GM19023 (cell line): ENCODE measurements around the gene ZNF462.
"Not testable (repeated sequence)": the region's sequence is repeated elsewhere in the genome, so short reads cannot be mapped to it uniquely, and the experiment has no call there.

Experiments
- ATAC-seq: cut with Tn5 transposase; IDR thresholded peaks from one replicate; pipeline ENCODE4 v1.9.1; 2021; ENCODE audit warnings: mild to moderate bottlenecking, moderate library complexity; ENCODE audit not compliant: unreplicated experiment

Gene ZNF462

DNA sequence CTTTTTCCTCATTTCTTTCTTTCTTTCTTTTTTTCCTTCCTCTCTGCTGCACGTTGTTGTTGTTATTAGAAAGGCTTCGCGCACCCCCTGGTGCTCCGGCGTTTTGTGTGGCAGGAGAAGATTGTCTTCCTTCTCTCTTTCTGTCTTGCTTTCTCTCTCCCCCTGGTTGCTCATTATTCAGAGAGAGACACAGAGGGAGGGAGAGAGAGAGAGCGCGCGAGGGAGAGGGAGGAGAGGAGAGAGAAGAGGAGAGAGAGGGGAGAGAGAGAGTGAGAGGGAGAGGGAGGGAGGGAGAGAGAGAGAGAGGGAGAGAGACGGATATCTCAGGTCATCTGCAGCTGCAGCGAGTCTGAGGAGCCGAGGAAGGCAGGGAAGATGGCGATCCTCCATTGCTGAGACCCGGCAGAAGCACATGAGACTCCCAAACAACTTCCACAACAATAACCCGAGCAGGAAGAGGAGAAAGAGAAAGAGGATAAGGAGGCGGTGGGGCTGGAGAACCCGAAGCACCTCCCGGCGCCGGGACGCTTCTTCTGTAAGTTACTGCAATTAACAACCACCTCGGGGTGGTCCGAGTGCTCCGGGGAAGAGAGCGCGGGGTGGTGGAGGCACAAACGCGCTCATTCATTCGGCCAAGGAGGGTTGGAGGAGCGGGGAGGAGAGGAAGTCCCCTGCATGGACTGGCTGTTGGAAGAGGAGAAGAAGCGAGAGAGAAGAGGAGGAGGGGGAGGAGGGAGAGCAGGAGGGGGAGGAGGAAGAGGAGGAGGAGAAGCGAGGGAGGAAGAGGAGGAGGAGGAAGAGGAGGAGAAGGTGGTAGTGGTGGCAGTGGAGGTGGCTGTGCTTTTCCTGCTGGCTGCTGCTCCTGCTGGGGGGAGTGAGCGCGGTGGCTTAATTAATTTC, at the start of gene ZNF462:
Gene ZNF462, plus strand, starts transcription at position 346 of the 900 bp plus-strand sequence. CDS start 60,218 bp downstream, outside the sequence.
- no peak for ATAC-seq

DNA sequence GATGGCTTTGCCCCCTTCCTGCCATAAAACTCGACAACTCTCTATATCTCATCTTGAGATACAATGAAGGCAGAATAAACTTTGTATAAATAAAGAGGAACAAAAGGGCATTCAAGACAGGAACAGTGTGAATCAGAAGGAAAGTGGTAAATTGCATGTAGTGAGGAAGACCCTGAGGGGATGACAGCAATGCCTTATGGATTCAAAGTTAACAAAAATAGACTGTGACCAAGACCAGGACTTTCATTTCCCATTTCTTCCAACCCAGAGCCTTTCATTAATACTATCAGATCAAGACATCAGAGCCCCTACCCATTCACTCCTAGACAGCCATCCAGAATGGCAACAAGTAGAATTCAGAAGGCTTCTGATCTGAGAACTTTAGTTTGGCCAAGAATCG, 46.4 kb upstream of the ZNF462 start:
- no peak for ATAC-seq

DNA sequence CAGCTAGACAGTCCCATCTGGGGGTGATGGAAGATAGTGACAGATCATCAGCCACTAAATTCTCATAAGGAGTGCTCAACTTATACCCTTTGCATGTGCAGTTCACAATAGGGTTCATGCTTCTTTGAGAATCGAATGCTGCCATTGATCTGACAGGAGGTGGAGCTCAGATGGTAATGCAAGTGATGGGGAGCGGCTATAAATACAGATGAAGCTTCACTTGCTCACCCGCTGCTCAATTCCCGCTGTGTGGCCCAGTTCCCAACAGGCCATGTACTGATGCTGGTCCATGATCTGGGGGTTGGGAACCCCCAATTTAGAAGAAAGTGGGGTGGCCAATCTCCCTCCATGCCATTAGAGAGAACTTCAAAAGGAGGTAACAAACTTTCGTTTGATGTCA, 44.9 kb upstream of the ZNF462 start:
- ATAC-seq: no peak

GRCh38 chr9:106820866-106821265, 42.1 kb upstream of the ZNF462 start:
- no peak for ATAC-seq

GRCh38 chr9:106828070-106828469, 34.9 kb upstream of the ZNF462 start:
- ATAC-seq: no peak

DNA sequence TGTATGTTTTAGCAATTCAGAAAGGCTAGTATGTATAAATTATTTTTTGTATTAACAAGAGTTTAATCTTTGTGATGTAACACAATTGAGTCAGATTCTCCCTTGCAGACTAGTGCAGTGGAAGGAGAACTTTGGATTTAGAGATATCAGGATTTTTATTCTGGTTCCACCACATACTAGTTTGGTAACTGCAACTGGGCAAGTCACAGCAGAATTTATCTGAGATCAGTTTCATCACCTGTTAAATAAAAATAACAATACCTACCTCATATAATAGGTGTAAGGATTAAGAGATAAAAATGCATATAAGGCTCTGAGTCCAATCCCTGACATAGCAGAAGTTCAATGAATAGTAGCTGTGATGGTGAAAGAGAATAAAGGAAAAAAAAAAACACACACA, 34.0 kb upstream of the ZNF462 start:
- no peak for ATAC-seq

DNA sequence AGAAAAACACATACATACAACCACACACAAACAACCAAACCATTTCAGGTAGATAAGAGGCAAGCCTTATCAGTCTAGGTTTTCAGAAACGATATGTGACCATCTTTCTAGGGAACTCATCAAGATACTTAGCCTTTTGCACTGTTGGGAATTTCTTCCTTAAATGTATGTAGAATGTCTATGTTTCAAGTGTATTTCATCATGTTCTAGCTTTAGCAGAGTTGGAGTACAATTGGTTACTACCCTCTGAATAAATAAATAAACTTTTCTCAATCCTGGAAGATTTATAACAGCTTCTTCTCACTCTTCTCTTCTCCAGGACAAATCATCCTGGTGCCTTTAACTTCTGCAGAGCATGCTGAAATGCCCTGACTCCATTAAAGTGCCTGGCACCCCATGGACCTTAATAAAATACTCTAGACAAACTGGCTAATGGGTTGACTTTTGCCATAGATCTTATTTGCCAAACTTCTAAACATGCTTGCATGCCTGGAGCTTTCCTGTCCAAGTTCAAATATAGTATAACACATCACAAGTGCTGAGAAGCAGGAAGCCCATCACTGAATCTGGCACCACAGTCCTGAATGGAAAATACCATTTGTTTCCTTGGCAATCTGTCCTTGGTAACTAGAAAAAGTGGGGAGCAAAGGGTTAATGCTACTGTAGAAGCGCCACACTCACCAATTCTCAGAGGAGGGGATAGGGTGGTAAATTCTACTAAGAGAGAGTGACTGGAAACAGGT, 33.1 kb upstream of the ZNF462 start:
- ATAC-seq: no peak

GRCh38 chr9:106830527-106831150, 32.3 kb upstream of the ZNF462 start:
- ATAC-seq: no peak

DNA sequence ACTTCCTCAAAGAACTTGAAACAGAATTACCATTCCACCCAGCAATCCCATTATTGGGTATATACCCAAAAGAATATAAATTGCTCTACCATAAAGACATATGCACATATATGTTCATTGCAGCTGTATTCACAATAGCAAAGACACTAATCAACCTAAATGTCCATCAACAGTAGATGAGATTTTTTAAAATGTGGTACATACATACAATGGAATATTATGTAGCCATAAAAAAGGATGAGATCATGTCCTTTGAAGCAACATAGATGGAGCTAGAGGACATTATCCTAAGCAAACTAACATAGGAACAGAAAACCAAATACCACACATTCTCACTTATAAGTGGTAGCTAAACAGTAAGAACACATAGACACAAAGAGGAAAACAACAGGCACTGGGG, 28.1 kb upstream of the ZNF462 start:
- no peak for ATAC-seq

DNA sequence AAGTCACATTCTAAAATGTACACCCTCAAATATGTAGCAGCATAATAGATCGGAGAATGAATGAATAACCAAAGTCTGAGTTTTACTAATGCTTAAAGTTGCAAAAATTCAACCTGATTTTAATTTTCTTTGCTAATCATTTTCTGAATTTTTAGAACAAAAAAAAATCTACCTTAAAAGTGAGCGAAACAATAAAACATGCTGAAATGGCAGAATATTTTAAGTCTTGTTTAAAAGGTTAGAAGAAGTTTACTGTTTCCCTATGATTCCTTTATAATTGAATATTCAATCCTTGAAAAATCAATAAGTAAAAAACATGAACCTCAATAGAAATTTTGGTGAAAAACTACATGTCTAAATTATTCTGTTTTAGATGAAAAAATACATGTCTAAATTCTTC, 27.1 kb upstream of the ZNF462 start:
- no peak for ATAC-seq

GRCh38 chr9:106843371-106843770, 19.6 kb upstream of the ZNF462 start:
- ATAC-seq: no peak

GRCh38 chr9:106846307-106846706, 16.7 kb upstream of the ZNF462 start:
- ATAC-seq: no peak

GRCh38 chr9:106846857-106847256, 16.1 kb upstream of the ZNF462 start:
- ATAC-seq: no peak

- not testable (repeated sequence) for ATAC-seq
Measured at GRCh38 chr9:106851640-106852039, 11.3 kb upstream of the ZNF462 start.

DNA sequence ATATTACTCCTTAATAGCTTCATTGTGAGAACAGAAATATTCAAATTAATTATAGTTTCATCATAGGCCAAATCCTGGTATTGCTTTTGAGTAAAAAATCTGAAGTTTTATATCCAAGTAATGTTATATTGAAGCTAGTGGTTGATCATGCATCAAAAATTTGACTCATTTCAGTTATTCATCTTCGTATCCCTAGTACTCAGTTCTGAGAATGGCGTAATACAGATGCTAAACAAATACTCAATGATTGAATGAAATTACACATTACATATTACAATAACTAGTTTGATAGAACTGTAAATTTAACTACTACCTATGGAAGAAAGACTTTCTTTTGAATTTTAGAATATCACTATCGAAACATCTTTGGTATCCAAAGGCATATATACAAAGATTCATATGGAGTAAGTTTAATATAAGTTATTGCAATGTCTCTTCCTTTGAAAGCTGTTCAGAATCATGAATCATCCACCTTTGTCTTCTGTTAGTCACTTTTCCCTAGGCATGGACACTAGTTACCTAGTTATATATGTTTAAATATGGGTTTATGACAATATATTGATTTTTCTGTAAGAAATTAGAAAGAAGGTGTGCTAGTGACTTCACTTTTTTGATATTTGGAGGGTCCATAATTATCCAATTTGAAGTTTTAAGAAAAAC, 5.0 kb upstream of the ZNF462 start:
- ATAC-seq: no peak

- ATAC-seq: no peak
Measured at GRCh38 chr9:106859957-106860720, 2.8 kb upstream of the ZNF462 start.

GRCh38 chr9:106860721-106861639, 2.0 kb upstream of the ZNF462 start:
- no peak for ATAC-seq

DNA sequence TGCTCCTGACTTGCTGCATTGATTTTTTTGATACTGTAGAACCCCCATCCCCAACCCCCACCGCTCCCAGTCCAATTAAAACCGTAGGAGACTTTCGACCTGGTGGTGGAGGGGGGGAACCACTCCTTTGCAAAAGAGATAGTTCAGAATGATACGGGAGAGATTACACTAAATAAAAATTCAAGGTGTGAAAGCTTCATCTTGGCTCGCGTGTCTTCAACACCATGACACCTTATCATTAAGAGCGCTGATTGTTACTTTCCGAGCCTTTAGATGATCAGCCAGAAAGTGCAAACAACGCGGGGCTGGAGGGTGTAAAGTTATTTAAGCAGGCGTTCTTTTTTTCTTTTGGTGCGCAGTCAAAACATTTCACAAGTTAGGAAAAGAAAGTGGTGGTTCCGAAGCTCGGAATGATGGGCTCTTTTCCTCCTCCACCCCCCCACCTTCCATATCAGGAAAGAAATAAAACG, 1.3 kb upstream of the ZNF462 start:
- no peak for ATAC-seq
